B cell (primary cell): ENCODE results near the gene NAV2.

Source experiments
- EZH2 ChIP-seq: IDR thresholded peaks from 2 replicates; pipeline ENCODE4 v1.6.1; 2012; ENCODE audit warnings: borderline replicate concordance, low read depth, mild to moderate bottlenecking, moderate library complexity, low read length; ENCODE audit not compliant: insufficient read depth, poor library complexity, severe bottlenecking
- TF ChIP-seq, protein P1 (sequence below): fragments of 200-600 bp; IDR thresholded peaks from one replicate; pipeline ENCODE4 v1.8.0; 2022; ENCODE audit warnings: antibody characterized with exemption, mild to moderate bottlenecking

DNA sequence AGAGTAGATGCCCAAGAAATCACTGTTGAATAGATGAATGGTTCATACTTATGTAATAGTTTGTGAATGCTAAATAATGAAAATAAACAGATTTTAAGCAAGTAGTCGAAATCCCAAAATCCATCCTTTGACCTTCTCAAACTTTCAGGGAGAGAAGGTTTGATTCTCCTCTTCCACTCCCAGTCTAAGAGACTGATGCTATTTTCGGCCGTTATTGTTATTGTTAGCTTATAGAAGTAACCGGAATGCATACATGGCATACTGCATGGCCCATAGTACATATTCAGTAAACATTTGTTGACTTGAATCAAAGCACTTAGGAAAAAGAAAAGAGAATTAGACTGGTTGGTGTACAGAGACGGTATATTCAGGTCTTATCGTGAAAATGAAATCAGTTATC, 76.6 kb downstream of the NAV2 start:
- TF ChIP-seq, protein P1, sequence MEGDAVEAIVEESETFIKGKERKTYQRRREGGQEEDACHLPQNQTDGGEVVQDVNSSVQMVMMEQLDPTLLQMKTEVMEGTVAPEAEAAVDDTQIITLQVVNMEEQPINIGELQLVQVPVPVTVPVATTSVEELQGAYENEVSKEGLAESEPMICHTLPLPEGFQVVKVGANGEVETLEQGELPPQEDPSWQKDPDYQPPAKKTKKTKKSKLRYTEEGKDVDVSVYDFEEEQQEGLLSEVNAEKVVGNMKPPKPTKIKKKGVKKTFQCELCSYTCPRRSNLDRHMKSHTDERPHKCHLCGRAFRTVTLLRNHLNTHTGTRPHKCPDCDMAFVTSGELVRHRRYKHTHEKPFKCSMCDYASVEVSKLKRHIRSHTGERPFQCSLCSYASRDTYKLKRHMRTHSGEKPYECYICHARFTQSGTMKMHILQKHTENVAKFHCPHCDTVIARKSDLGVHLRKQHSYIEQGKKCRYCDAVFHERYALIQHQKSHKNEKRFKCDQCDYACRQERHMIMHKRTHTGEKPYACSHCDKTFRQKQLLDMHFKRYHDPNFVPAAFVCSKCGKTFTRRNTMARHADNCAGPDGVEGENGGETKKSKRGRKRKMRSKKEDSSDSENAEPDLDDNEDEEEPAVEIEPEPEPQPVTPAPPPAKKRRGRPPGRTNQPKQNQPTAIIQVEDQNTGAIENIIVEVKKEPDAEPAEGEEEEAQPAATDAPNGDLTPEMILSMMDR = no peak
- TF ChIP-seq EZH2 = no peak
